ENCODE measurements around the gene ACOT7. TPM values are rescaled to one million over a fixed set of nuclear protein-coding genes. Genes with fewer than 3 reads are reported as not detected.

Gene ACOT7
- total RNA-seq, 1 experiment from 2014 or later = 151 TPM

DNA sequence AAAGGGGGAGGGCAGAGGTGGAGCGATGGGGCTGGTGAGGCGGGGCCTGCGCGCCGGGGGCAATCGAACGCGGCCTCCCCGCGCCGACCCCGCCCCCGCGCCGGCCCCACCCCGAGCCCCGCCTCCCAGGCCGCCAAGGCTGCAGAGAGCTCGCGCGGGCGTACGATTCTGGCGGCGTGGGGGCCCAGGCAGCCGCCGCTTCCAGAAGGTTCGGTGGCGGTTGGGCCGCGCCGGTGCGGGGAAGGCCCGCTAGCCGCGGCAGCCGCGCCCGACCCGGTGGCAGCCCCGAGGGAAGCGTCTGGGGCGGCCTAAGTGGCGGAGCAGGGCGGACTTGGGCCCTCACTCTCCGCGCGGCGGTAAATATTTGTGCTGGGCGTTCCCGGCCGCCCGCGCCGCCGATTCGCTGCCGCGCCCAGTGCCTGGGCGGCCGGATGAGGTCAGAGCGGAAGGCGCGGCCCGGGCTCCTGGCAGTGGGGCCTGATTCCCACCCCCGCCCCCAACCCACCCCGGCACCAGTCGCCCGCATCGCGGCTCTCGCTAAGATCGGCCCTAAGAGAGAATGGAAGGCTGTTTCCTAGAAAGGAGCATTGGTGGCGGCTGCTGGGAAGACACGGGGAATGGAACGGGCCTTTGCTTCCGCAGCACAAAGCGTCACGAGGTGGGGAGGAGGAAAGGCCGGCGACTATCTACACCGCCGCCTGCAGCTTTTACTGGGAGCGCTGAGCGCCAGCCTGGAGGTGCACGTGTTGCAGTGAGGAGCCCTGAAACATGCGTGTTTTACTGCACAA is at the start of gene ACOT7 (continued):
- TF ChIP-seq, protein P1, sequence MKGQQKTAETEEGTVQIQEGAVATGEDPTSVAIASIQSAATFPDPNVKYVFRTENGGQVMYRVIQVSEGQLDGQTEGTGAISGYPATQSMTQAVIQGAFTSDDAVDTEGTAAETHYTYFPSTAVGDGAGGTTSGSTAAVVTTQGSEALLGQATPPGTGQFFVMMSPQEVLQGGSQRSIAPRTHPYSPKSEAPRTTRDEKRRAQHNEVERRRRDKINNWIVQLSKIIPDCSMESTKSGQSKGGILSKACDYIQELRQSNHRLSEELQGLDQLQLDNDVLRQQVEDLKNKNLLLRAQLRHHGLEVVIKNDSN (CRISPR knock-in tag; IDR thresholded peaks at IDR 0.05) = peak; percentile 38; the same call in 1 of the 2 replicates

DNA sequence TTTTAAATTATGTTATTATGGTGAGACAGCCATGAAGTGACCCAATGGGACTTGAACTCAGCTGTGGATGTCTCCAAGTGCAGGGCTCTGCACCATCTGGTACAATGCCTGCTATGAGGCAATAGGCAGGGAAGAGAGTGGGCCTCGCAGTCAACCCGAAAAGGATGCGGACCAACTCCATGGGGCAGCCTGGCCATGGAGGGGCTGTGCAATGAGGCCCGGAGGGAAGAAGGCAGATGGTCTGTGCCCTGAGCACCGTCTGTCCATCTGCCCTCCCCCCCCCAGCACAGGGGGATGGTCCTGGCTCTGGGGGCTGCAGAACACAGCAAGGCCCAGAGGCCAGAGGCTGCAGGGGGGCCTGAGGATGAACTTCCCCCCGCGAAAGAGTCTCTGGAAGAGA is 48.0 kb upstream of the ACOT7 start:
- Mint-ChIP-seq H3K27ac (no peak overlapping the region), H3K4me1 (peaks cover 39% of the 10 kb centered on the region), H3K36me3 (no peaks in the 10 kb centered on the region), H3K4me3 (peak overlapping the region; percentile 66), H3K27me3 (ENCODE audit: low read depth) (peaks cover 33% of the 10 kb centered on the region), H3K9me3 (no peaks in the 10 kb centered on the region)
- ATAC-seq = no peak
- TF ChIP-seq, protein P2, sequence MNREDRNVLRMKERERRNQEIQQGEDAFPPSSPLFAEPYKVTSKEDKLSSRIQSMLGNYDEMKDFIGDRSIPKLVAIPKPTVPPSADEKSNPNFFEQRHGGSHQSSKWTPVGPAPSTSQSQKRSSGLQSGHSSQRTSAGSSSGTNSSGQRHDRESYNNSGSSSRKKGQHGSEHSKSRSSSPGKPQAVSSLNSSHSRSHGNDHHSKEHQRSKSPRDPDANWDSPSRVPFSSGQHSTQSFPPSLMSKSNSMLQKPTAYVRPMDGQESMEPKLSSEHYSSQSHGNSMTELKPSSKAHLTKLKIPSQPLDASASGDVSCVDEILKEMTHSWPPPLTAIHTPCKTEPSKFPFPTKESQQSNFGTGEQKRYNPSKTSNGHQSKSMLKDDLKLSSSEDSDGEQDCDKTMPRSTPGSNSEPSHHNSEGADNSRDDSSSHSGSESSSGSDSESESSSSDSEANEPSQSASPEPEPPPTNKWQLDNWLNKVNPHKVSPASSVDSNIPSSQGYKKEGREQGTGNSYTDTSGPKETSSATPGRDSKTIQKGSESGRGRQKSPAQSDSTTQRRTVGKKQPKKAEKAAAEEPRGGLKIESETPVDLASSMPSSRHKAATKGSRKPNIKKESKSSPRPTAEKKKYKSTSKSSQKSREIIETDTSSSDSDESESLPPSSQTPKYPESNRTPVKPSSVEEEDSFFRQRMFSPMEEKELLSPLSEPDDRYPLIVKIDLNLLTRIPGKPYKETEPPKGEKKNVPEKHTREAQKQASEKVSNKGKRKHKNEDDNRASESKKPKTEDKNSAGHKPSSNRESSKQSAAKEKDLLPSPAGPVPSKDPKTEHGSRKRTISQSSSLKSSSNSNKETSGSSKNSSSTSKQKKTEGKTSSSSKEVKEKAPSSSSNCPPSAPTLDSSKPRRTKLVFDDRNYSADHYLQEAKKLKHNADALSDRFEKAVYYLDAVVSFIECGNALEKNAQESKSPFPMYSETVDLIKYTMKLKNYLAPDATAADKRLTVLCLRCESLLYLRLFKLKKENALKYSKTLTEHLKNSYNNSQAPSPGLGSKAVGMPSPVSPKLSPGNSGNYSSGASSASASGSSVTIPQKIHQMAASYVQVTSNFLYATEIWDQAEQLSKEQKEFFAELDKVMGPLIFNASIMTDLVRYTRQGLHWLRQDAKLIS (CRISPR knock-in tag; IDR thresholded peaks at IDR 0.05; ENCODE audit: borderline replicate concordance) = no peak
- TF ChIP-seq, protein P3, sequence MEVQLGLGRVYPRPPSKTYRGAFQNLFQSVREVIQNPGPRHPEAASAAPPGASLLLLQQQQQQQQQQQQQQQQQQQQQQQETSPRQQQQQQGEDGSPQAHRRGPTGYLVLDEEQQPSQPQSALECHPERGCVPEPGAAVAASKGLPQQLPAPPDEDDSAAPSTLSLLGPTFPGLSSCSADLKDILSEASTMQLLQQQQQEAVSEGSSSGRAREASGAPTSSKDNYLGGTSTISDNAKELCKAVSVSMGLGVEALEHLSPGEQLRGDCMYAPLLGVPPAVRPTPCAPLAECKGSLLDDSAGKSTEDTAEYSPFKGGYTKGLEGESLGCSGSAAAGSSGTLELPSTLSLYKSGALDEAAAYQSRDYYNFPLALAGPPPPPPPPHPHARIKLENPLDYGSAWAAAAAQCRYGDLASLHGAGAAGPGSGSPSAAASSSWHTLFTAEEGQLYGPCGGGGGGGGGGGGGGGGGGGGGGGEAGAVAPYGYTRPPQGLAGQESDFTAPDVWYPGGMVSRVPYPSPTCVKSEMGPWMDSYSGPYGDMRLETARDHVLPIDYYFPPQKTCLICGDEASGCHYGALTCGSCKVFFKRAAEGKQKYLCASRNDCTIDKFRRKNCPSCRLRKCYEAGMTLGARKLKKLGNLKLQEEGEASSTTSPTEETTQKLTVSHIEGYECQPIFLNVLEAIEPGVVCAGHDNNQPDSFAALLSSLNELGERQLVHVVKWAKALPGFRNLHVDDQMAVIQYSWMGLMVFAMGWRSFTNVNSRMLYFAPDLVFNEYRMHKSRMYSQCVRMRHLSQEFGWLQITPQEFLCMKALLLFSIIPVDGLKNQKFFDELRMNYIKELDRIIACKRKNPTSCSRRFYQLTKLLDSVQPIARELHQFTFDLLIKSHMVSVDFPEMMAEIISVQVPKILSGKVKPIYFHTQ (CRISPR knock-in tag; IDR thresholded peaks at IDR 0.05) = no peak
- TF ChIP-seq, protein P4, sequence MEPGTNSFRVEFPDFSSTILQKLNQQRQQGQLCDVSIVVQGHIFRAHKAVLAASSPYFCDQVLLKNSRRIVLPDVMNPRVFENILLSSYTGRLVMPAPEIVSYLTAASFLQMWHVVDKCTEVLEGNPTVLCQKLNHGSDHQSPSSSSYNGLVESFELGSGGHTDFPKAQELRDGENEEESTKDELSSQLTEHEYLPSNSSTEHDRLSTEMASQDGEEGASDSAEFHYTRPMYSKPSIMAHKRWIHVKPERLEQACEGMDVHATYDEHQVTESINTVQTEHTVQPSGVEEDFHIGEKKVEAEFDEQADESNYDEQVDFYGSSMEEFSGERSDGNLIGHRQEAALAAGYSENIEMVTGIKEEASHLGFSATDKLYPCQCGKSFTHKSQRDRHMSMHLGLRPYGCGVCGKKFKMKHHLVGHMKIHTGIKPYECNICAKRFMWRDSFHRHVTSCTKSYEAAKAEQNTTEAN (CRISPR knock-in tag; IDR thresholded peaks at IDR 0.05) = no peak
- TF ChIP-seq HMGA2 (CRISPR knock-in tag; IDR thresholded peaks at IDR 0.05) (no peak), NR2C2 (CRISPR knock-in tag; IDR thresholded peaks at IDR 0.05) (no peak), KAT7 (CRISPR knock-in tag; IDR thresholded peaks at IDR 0.05; ENCODE audit: borderline replicate concordance) (no peak), CREB1 (CRISPR knock-in tag; IDR thresholded peaks at IDR 0.05) (no peak)
- TF ChIP-seq, protein P5, sequence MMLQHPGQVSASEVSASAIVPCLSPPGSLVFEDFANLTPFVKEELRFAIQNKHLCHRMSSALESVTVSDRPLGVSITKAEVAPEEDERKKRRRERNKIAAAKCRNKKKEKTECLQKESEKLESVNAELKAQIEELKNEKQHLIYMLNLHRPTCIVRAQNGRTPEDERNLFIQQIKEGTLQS (CRISPR knock-in tag; conservative IDR thresholded peaks at IDR 0.05) = no peak
- TF ChIP-seq, protein P6, sequence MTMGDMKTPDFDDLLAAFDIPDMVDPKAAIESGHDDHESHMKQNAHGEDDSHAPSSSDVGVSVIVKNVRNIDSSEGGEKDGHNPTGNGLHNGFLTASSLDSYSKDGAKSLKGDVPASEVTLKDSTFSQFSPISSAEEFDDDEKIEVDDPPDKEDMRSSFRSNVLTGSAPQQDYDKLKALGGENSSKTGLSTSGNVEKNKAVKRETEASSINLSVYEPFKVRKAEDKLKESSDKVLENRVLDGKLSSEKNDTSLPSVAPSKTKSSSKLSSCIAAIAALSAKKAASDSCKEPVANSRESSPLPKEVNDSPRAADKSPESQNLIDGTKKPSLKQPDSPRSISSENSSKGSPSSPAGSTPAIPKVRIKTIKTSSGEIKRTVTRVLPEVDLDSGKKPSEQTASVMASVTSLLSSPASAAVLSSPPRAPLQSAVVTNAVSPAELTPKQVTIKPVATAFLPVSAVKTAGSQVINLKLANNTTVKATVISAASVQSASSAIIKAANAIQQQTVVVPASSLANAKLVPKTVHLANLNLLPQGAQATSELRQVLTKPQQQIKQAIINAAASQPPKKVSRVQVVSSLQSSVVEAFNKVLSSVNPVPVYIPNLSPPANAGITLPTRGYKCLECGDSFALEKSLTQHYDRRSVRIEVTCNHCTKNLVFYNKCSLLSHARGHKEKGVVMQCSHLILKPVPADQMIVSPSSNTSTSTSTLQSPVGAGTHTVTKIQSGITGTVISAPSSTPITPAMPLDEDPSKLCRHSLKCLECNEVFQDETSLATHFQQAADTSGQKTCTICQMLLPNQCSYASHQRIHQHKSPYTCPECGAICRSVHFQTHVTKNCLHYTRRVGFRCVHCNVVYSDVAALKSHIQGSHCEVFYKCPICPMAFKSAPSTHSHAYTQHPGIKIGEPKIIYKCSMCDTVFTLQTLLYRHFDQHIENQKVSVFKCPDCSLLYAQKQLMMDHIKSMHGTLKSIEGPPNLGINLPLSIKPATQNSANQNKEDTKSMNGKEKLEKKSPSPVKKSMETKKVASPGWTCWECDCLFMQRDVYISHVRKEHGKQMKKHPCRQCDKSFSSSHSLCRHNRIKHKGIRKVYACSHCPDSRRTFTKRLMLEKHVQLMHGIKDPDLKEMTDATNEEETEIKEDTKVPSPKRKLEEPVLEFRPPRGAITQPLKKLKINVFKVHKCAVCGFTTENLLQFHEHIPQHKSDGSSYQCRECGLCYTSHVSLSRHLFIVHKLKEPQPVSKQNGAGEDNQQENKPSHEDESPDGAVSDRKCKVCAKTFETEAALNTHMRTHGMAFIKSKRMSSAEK (CRISPR knock-in tag; IDR thresholded peaks at IDR 0.05; ENCODE audit: borderline replicate concordance) = no peak
- TF ChIP-seq, protein P7, sequence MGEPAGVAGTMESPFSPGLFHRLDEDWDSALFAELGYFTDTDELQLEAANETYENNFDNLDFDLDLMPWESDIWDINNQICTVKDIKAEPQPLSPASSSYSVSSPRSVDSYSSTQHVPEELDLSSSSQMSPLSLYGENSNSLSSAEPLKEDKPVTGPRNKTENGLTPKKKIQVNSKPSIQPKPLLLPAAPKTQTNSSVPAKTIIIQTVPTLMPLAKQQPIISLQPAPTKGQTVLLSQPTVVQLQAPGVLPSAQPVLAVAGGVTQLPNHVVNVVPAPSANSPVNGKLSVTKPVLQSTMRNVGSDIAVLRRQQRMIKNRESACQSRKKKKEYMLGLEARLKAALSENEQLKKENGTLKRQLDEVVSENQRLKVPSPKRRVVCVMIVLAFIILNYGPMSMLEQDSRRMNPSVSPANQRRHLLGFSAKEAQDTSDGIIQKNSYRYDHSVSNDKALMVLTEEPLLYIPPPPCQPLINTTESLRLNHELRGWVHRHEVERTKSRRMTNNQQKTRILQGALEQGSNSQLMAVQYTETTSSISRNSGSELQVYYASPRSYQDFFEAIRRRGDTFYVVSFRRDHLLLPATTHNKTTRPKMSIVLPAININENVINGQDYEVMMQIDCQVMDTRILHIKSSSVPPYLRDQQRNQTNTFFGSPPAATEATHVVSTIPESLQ (CRISPR knock-in tag; IDR thresholded peaks at IDR 0.05) = no peak
- ChIA-PET CTCF (interaction anchor here (0.6 to 6.3 kb wide), 16 partner anchors 11 to 203 kb away, joined by 3 to 281 read pairs (median 20); partner anchors contain the start of genes ACOT7, ESPN, HES2 and KLHL21), POLR2A (no interaction called here)
- no peak for DNase-seq (ENCODE audit: low spot score)
